HCT116 (cell line): ENCODE measurements around the gene AQP10. TPM values are rescaled to one million over a fixed set of nuclear protein-coding genes. Genes with fewer than 3 reads are reported as not detected.

Source experiments
- ATAC-seq: fragments of 200-7000 bp; cut with Tn5 transposase; 2 replicates; pipeline ENCODE4 v1.9.1; 2020; ENCODE audit warnings: mild to moderate bottlenecking, moderate library complexity
- BruUV-seq: library from RNA; stranded (reverse); fragments of 400-500 nt; replicated peaks from 2 replicates; lab custom pipeline; 2021; lab: Mats Ljungman, UMichigan
- CTCF ChIA-PET: fragments of 300-600 bp; sonication (Branson Sonifier 250); formaldehyde crosslinking; loops from one replicate; lab custom pipeline; 2021; ENCODE audit warnings: antibody characterized with exemption; lab: Charles Lee
- POLR2A ChIA-PET: fragments of 300-600, 350-600 bp; sonication (Branson Sonifier 250); formaldehyde crosslinking; loops from one replicate; lab custom pipeline; 2021; ENCODE audit warnings: antibody characterized with exemption; lab: Charles Lee
- RAD21 ChIA-PET, 2 experiments: fragments of 300-600 bp; sonication (Branson Sonifier 250); formaldehyde crosslinking; loops; one replicate each; lab custom pipeline; 2023; ENCODE audit warnings: low total read pairs in 2 of 2; ENCODE audit not compliant: uncharacterized antibody in 2 of 2, unreplicated experiment in 2 of 2, low non-redundant PET in 1 of 2; lab: Charles Lee
- DNase-seq: peaks from one replicate; pipeline ENCODE4 v3.0.0-alpha.2; 2010; ENCODE audit warnings: low read depth, low spot score
- H2AFZ ChIP-seq: fragments of 200-600 bp; shearing (Covaris generic), sonication (generic); 2 replicates; pipeline ENCODE4 v1.6.1; 2017; ENCODE audit warnings: low read depth, mixed run types, mixed read lengths, antibody characterized with exemption, low read length; ENCODE audit not compliant: poor library complexity, severe bottlenecking
- H3K27ac ChIP-seq: 2 replicates; pipeline ENCODE4 v1.5.1; 2012; ENCODE audit warnings: low read depth, low read length
- H3K27me3 ChIP-seq: fragments of 200-600 bp; sonication (generic); 2 replicates; pipeline ENCODE4 v1.6.1; 2016; ENCODE audit warnings: mixed run types, low read length, mixed read lengths; ENCODE audit not compliant: insufficient read depth
- H3K36me3 ChIP-seq, 2 experiments: fragments of 200-500 bp in 1 of 2; fragments of 200-600 bp in 1 of 2; sonication (Bioruptor generic) in 1 of 2; sonication (generic) in 1 of 2; 2 replicates each; pipeline versions ENCODE4 v1.5.1 to v1.6.1; 2014 to 2016; ENCODE audit warnings: low read length in 2 of 2, inconsistent platforms in 1 of 2, mixed read lengths in 1 of 2, mixed run types in 1 of 2; ENCODE audit not compliant: insufficient read depth in 2 of 2, control insufficient read depth in 1 of 2
- H3K4me1 ChIP-seq, 2 experiments: fragments of 200-600 bp in 1 of 2; sonication (generic) in 1 of 2; 2 replicates each; pipeline versions ENCODE4 v1.5.1 to v1.6.1; 2012 to 2017; ENCODE audit warnings: low read length in 2 of 2, inconsistent platforms in 1 of 2, mild to moderate bottlenecking in 1 of 2, mixed read lengths in 1 of 2, mixed run types in 1 of 2, moderate library complexity in 1 of 2; ENCODE audit not compliant: insufficient read depth in 2 of 2, control insufficient read depth in 1 of 2
- H3K4me2 ChIP-seq: fragments of 200-600 bp; sonication (generic); 2 replicates; pipeline ENCODE4 v1.6.1; 2017; ENCODE audit warnings: mixed run types, low read length, mixed read lengths
- H3K4me3 ChIP-seq, 2 experiments: fragments of 200-600 bp in 1 of 2; sonication (generic) in 1 of 2; replicated peaks in 1 of 2; 2 replicates each; pipeline ENCODE4 v1.5.1; 2011 to 2016; ENCODE audit warnings: low read length in 2 of 2, control low read depth in 1 of 2, low read depth in 1 of 2, mild to moderate bottlenecking in 1 of 2, mixed read lengths in 1 of 2, mixed run types in 1 of 2
- H3K79me2 ChIP-seq: fragments of 200-600 bp; sonication (generic); 2 replicates; pipeline ENCODE4 v1.6.1; 2017; ENCODE audit warnings: mild to moderate bottlenecking, mixed run types, low read length, moderate library complexity, mixed read lengths; ENCODE audit not compliant: insufficient read depth
- H3K9ac ChIP-seq: fragments of 200-600 bp; sonication (generic); 2 replicates; pipeline ENCODE4 v1.6.1; 2016; ENCODE audit warnings: low read length, mixed read lengths
- H3K9me2 ChIP-seq: fragments of 200-600 bp; sonication (generic), shearing (Covaris generic); 2 replicates; pipeline ENCODE4 v1.6.1; 2017; ENCODE audit warnings: mixed run types, mild to moderate bottlenecking, moderate library complexity; ENCODE audit not compliant: insufficient read depth
- H3K9me3 ChIP-seq, 2 experiments: fragments of 200-500 bp in 1 of 2; fragments of 200-600 bp in 1 of 2; sonication (Bioruptor generic) in 1 of 2; sonication (generic) in 1 of 2; 2 replicates each; pipeline ENCODE4 v1.6.1; 2014 to 2017; ENCODE audit warnings: low read length in 2 of 2, mixed read lengths in 2 of 2, inconsistent platforms in 1 of 2, low read depth in 1 of 2, mild to moderate bottlenecking in 1 of 2, mixed run types in 1 of 2, moderate library complexity in 1 of 2; ENCODE audit not compliant: control insufficient read depth in 1 of 2, insufficient read depth in 1 of 2
- H4K20me1 ChIP-seq: fragments of 200-600 bp; sonication (generic), shearing (Covaris generic); 2 replicates; pipeline ENCODE4 v1.6.1; 2017; ENCODE audit warnings: mixed run types, mild to moderate bottlenecking, moderate library complexity; ENCODE audit not compliant: insufficient read depth
- POLR2AphosphoS5 ChIP-seq: IDR thresholded peaks from 2 replicates; pipeline ENCODE4 v1.6.1; 2011; ENCODE audit warnings: mild to moderate bottlenecking, low read depth, low read length, moderate library complexity
- RAD21 ChIP-seq: IDR thresholded peaks from 2 replicates; pipeline ENCODE4 v1.6.1; 2012; ENCODE audit warnings: low read depth, mild to moderate bottlenecking
- TCF7L2 ChIP-seq: IDR thresholded peaks from 2 replicates; pipeline ENCODE4 v1.7.0; 2011; ENCODE audit warnings: borderline replicate concordance, inconsistent platforms; ENCODE audit not compliant: insufficient read depth, insufficient read length; ENCODE audit errors: extremely low read depth
- YY1 ChIP-seq: IDR thresholded peaks from 2 replicates; pipeline ENCODE4 v1.6.1; 2011; ENCODE audit warnings: low read length, low read depth, moderate library complexity, mild to moderate bottlenecking; ENCODE audit not compliant: insufficient replicate concordance; ENCODE audit errors: extremely low read depth
- ZNF274 ChIP-seq: fragments of 200-500 bp; sonication (Bioruptor generic); IDR thresholded peaks from 2 replicates; pipeline ENCODE4 v1.6.1; 2014; ENCODE audit warnings: mild to moderate bottlenecking, low read depth, low read length, inconsistent platforms
- intact Hi-C: fragments of 100-400 bp; cut with micrococcal nuclease; formaldehyde crosslinking; loops from 2 replicates; pipeline ENCODE4 v1.10.0; 2022
- total RNA-seq: library from RNA; stranded (reverse); gene quantifications from one replicate; pipeline ENCODE4 v1.2.1, GENCODE V29; 2021; ENCODE audit not compliant: unreplicated experiment
- TF ChIP-seq, protein P1 (sequence below), 3 experiments: fragments of 200-600 bp in 1 of 3; sonication (generic) in 1 of 3; IDR thresholded peaks in 2 of 3; conservative IDR thresholded peaks in 1 of 3; 2 replicates each; pipeline ENCODE4 v1.5.1; 2012 to 2017; ENCODE audit warnings: low read depth in 2 of 3, low read length in 2 of 3, antibody characterized with exemption in 1 of 3, borderline replicate concordance in 1 of 3, control low read depth in 1 of 3, mild to moderate bottlenecking in 1 of 3, mixed read lengths in 1 of 3, mixed run types in 1 of 3, moderate library complexity in 1 of 3; ENCODE audit not compliant: insufficient read depth in 1 of 3

AQP10 gene
- total RNA-seq, 1 experiment from 2014 or later: not detected

DNA sequence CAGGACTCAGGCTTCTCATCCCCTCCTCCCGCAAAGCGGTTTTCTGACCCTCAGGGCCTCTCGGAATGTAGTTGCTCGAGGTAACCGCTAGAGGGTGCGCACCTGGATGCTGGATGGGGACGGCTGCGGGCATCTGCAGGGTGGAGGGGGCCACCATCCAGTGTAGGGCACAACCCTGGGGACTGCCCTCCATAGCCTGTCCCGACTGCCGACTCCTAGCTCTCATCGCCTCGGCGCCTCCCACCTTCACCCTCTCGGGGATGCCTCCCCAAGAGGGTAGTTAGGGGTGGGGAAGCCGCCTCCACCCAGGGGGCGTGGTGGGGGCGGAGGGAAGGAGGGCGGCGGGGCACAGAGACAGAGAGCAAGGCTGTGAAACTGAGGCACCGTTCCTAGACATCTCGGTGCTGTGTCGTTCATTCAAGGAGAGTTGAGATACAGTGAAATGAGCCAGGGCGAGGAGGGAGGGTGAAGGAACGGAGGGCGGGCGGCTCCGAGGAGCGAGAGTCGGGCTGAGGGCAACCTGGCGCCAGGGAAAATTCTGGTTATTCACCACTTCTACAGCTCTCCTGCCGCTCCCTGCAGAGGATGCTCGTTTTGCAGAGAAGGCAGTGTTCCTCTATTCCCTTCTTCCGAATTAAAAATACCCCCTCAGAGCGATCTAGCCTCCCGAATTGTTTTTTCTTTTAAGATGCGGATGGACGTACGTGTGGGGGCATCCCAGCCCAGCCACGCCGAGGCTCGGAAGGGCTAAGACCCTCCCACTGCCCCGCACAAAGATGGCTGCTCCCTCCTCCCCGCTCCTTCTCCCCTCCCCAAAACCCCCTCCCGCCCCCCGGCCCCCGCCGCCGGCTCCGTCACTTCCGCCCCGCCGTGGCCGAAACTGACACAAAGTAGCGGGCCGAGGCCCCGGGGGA, 4.0 kb downstream of the AQP10 start, which contains the start of gene ATP8B2:
Gene ATP8B2, plus strand, starts transcription at position 857 of the 914 bp plus-strand sequence. CDS start 2,617 bp downstream, outside the sequence.
- Histone ChIP-seq H3K9ac (peak within 1 kb of the TSS; percentile 69), H3K27me3 (no peaks in the 10 kb centered on the region), H3K4me3 (peak within 1 kb of the TSS; percentile 77 to 79), H3K79me2 (no peaks in the 10 kb centered on the region), H3K9me3 (no peaks in the 10 kb centered on the region), H3K27ac (peak within 1 kb of the TSS; percentile 79), H3K4me1 (peaks cover 26 to 49% of the 10 kb centered on the region in 2 experiments), H3K4me2 (peak within 1 kb of the TSS; percentile 98), H3K9me2 (no peaks in the 10 kb centered on the region), H2AFZ (peak within 1 kb of the TSS; percentile 88), H4K20me1 (no peaks in the 10 kb centered on the region), H3K36me3 (no peaks in the 10 kb centered on the region)
- intact Hi-C loops: loop anchor here (5.0 to 10.0 kb wide), 2 partner anchors 152 to 220 kb away; no protein-coding TSS in a partner anchor
- DNase-seq (peak; percentile 59), ATAC-seq (peak; percentile 65)
- ChIA-PET RAD21 (interaction anchor here in 1 of 2 experiments (1.0 kb wide), 1 partner anchor 8 kb away, joined by 3 read pairs; no protein-coding TSS in a partner anchor), CTCF (interaction anchor here (1.0 to 2.1 kb wide), 5 partner anchors 9 to 222 kb away, joined by 3 to 32 read pairs (median 5); no protein-coding TSS in a partner anchor), POLR2A (no interaction called here)
- no peak for TF ChIP-seq ZNF274
- TF ChIP-seq POLR2AphosphoS5: no peak
- peak; percentile 91 for TF ChIP-seq YY1
- TF ChIP-seq RAD21: peak; percentile 49
- TF ChIP-seq, protein P1, sequence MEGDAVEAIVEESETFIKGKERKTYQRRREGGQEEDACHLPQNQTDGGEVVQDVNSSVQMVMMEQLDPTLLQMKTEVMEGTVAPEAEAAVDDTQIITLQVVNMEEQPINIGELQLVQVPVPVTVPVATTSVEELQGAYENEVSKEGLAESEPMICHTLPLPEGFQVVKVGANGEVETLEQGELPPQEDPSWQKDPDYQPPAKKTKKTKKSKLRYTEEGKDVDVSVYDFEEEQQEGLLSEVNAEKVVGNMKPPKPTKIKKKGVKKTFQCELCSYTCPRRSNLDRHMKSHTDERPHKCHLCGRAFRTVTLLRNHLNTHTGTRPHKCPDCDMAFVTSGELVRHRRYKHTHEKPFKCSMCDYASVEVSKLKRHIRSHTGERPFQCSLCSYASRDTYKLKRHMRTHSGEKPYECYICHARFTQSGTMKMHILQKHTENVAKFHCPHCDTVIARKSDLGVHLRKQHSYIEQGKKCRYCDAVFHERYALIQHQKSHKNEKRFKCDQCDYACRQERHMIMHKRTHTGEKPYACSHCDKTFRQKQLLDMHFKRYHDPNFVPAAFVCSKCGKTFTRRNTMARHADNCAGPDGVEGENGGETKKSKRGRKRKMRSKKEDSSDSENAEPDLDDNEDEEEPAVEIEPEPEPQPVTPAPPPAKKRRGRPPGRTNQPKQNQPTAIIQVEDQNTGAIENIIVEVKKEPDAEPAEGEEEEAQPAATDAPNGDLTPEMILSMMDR (IDR thresholded peaks at IDR 0.05 in 2 of 3, conservative IDR thresholded peaks at IDR 0.05 in 1 of 3; ENCODE audit: borderline replicate concordance in 1 of 3, insufficient read depth in 1 of 3, low read depth in 2 of 3, low read length in 2 of 3): peak; percentile 75 to 94 (median 93)
- no peak for TF ChIP-seq TCF7L2
- BruUV-seq: no TSS peak
